Neural progenitor cell (in vitro differentiated cells): ENCODE data around the gene NARS2. TPM values are rescaled to one million over a fixed set of nuclear protein-coding genes. Genes with fewer than 3 reads are reported as not detected.

Experiments
- DNase-seq: peaks from one replicate; pipeline ENCODE4 v3.0.0-alpha.2; 2016; ENCODE audit warnings: low spot score
- H2AFZ ChIP-seq: fragments of 200-600 bp; sonication (generic); replicated peaks from 2 replicates; pipeline ENCODE4 v1.6.1; 2016; ENCODE audit warnings: antibody characterized with exemption
- H3F3A ChIP-seq: fragments of 200-600 bp; sonication (generic); 2 replicates; pipeline ENCODE4 v1.6.1; 2016; ENCODE audit warnings: antibody characterized with exemption, low read depth
- H3K27ac ChIP-seq: fragments of 200-600 bp; sonication (generic); 2 replicates; pipeline ENCODE4 v1.5.1; 2016; ENCODE audit warnings: mild to moderate bottlenecking
- H3K27me3 ChIP-seq: fragments of 200-600 bp; sonication (generic); 2 replicates; pipeline ENCODE4 v1.6.1; 2016; ENCODE audit warnings: mild to moderate bottlenecking, moderate library complexity
- H3K36me3 ChIP-seq: fragments of 200-600 bp; sonication (generic); 2 replicates; pipeline ENCODE4 v1.5.1; 2016
- H3K4me1 ChIP-seq: fragments of 200-600 bp; sonication (generic); 2 replicates; pipeline ENCODE4 v1.6.1; 2016; ENCODE audit warnings: mixed run types
- H3K4me2 ChIP-seq: fragments of 200-600 bp; sonication (generic); 2 replicates; pipeline ENCODE4 v1.6.1; 2016
- H3K4me3 ChIP-seq: fragments of 200-600 bp; sonication (generic); 2 replicates; pipeline ENCODE4 v1.5.1; 2016
- H3K79me2 ChIP-seq: fragments of 200-600 bp; sonication (generic); 2 replicates; pipeline ENCODE4 v1.6.1; 2016; ENCODE audit warnings: low read depth
- H3K9ac ChIP-seq: fragments of 200-600 bp; sonication (generic); 2 replicates; pipeline ENCODE4 v1.6.1; 2016
- H3K9me3 ChIP-seq: fragments of 200-600 bp; sonication (generic); 2 replicates; pipeline ENCODE4 v1.5.1; 2016; ENCODE audit warnings: low read depth
- H4K20me1 ChIP-seq: fragments of 200-600 bp; sonication (generic); 2 replicates; pipeline ENCODE4 v1.6.1; 2016; ENCODE audit warnings: low read depth
- H3K27ac Mint-ChIP-seq: 3 replicates; pipeline ENCODE4 v1.8.0; 2021; ENCODE audit warnings: mixed read lengths
- H3K27me3 Mint-ChIP-seq: 2 replicates; pipeline ENCODE4 v1.8.0; 2022; ENCODE audit warnings: low read depth, mild to moderate bottlenecking, inconsistent platforms, moderate library complexity, mixed read lengths; ENCODE audit not compliant: insufficient read depth
- H3K36me3 Mint-ChIP-seq: 3 replicates; pipeline ENCODE4 v1.8.0; 2021; ENCODE audit warnings: mixed read lengths
- H3K4me1 Mint-ChIP-seq: 3 replicates; pipeline ENCODE4 v1.8.0; 2021; ENCODE audit warnings: mixed read lengths
- H3K4me3 Mint-ChIP-seq: 3 replicates; pipeline ENCODE4 v1.8.0; 2021; ENCODE audit warnings: mild to moderate bottlenecking, moderate library complexity, mixed read lengths
- H3K9me3 Mint-ChIP-seq: 3 replicates; pipeline ENCODE4 v1.8.0; 2020; ENCODE audit warnings: mixed read lengths
- EZH2 ChIP-seq: fragments of 200-600 bp; sonication (generic); IDR thresholded peaks from 2 replicates; pipeline ENCODE4 v1.6.1; 2017; ENCODE audit warnings: antibody characterized with exemption, mild to moderate bottlenecking, moderate library complexity
- EZH2phosphoT487 ChIP-seq: fragments of 200-600 bp; sonication (generic); IDR thresholded peaks from 2 replicates; pipeline ENCODE4 v1.6.1; 2017; ENCODE audit warnings: antibody characterized with exemption
- total RNA-seq: library from RNA; depleted of rRNA; stranded (reverse); fragments of >200 nt; gene quantifications from 2 replicates; pipeline ENCODE4 v1.2.3, GENCODE V29; 2015; ENCODE audit warnings: low replicate concordance
- TF ChIP-seq, protein P1 (sequence below): fragments of 200-600 bp; sonication (generic); IDR thresholded peaks from 2 replicates; pipeline ENCODE4 v1.5.1; 2017; ENCODE audit warnings: antibody characterized with exemption, mild to moderate bottlenecking

The NARS2 gene
- total RNA-seq, 1 donor from 2014 or later: 53.0 TPM

DNA sequence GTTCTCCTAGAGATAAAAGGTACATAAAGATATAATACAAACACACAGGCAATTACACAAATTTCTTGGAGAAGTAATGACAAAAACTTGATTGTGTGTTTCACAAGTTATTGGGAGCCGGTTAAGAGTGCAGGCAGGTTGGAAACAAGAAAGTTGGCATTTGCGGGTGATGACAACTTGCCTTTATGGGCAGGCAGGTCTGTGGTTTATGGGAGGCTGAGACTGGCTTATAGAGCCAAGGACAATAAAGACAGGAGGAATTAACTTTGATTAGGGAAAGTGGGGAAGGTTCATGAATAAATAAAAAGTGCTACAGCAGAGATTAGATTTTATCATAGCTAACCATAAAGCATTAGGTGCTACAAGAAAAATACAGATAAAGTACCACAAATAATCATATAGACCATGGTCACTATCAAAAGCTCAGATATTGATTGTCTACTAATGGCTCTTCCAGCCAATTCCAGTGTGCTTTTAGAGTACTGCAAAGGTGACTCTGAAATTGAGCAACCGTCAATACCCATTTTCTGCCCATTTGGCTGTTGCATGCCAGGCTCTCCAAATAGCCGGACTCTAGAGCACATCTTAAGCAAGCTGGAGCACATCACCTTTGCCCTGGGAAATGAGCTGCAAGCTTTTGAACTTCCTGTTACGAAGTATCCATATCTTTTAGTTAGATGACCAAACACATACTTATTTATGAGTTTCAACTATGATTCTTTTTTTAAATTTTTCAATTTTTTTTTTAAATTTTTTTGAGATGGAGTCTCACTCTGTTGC lies 123.1 kb downstream of the NARS2 start:
- no peak overlapping the region for H3K4me3 ChIP-seq
- H3K4me1 ChIP-seq: no peaks in the 10 kb centered on the region
- H3K79me2 ChIP-seq: no peaks in the 10 kb centered on the region
- H3K4me2 ChIP-seq: no peak overlapping the region
- H2AFZ ChIP-seq: no peak overlapping the region
- no peak overlapping the region for H3K4me3 Mint-ChIP-seq
- peaks cover 5% of the 10 kb centered on the region for H3K36me3 Mint-ChIP-seq
- no peak overlapping the region for H3K27ac Mint-ChIP-seq
- TF ChIP-seq EZH2phosphoT487: no peak
- TF ChIP-seq, protein P1, sequence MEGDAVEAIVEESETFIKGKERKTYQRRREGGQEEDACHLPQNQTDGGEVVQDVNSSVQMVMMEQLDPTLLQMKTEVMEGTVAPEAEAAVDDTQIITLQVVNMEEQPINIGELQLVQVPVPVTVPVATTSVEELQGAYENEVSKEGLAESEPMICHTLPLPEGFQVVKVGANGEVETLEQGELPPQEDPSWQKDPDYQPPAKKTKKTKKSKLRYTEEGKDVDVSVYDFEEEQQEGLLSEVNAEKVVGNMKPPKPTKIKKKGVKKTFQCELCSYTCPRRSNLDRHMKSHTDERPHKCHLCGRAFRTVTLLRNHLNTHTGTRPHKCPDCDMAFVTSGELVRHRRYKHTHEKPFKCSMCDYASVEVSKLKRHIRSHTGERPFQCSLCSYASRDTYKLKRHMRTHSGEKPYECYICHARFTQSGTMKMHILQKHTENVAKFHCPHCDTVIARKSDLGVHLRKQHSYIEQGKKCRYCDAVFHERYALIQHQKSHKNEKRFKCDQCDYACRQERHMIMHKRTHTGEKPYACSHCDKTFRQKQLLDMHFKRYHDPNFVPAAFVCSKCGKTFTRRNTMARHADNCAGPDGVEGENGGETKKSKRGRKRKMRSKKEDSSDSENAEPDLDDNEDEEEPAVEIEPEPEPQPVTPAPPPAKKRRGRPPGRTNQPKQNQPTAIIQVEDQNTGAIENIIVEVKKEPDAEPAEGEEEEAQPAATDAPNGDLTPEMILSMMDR: no peak
- no peak for TF ChIP-seq EZH2
- H3K27me3 Mint-ChIP-seq: no peaks in the 10 kb centered on the region
- no peaks in the 10 kb centered on the region for H3K27me3 ChIP-seq
- DNase-seq: no peak
- H3K4me1 Mint-ChIP-seq: no peaks in the 10 kb centered on the region
- H3F3A ChIP-seq: no peaks in the 10 kb centered on the region
- H3K36me3 ChIP-seq: no peaks in the 10 kb centered on the region
- H3K27ac ChIP-seq: no peak overlapping the region
- no peaks in the 10 kb centered on the region for H4K20me1 ChIP-seq
- no peaks in the 10 kb centered on the region for H3K9me3 ChIP-seq
- H3K9ac ChIP-seq: no peak overlapping the region
- H3K9me3 Mint-ChIP-seq: no peaks in the 10 kb centered on the region

- TF ChIP-seq EZH2 (no peak), EZH2phosphoT487 (no peak)
- TF ChIP-seq, protein P1: no peak
- H3K4me3 Mint-ChIP-seq: no peak overlapping the region
- no peak for DNase-seq
- H3K4me2 ChIP-seq: no peak overlapping the region
- H3F3A ChIP-seq: no peaks in the 10 kb centered on the region
- H3K9me3 Mint-ChIP-seq: no peaks in the 10 kb centered on the region
- no peaks in the 10 kb centered on the region for H4K20me1 ChIP-seq
- no peaks in the 10 kb centered on the region for H3K79me2 ChIP-seq
- no peaks in the 10 kb centered on the region for H3K4me1 ChIP-seq
- no peaks in the 10 kb centered on the region for H3K36me3 ChIP-seq
- no peak overlapping the region for H3K4me3 ChIP-seq
- H3K9ac ChIP-seq: no peak overlapping the region
- no peak overlapping the region for H3K27ac Mint-ChIP-seq
- H2AFZ ChIP-seq: no peak overlapping the region
- no peaks in the 10 kb centered on the region for H3K27me3 Mint-ChIP-seq
- no peaks in the 10 kb centered on the region for H3K9me3 ChIP-seq
- no peaks in the 10 kb centered on the region for H3K27me3 ChIP-seq
- no peak overlapping the region for H3K27ac ChIP-seq
- peaks cover 5% of the 10 kb centered on the region for H3K36me3 Mint-ChIP-seq
- no peaks in the 10 kb centered on the region for H3K4me1 Mint-ChIP-seq
These were observed 123.8 kb downstream of the NARS2 start for GRCh38 chr11:78450866-78451265.

DNA sequence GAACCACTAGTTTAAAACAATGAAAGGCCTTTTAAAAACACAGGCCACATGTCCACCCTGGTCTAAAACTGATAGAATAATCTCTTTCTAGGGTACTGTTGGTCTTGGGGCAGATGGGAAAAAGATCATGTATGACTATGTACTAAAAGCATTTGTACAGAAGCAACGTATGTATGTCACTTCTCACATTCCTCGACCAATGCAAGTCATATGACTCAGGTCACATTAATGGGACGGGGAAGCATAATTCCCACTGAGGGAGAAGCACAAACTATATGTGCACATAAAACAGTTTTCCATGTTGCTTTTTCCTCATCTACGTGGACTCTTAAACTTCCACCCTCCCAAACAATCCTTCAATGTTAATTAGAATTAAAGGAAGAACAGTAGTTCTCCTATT lies 124.8 kb downstream of the NARS2 start:
- no peaks in the 10 kb centered on the region for H4K20me1 ChIP-seq
- no peak overlapping the region for H3K4me2 ChIP-seq
- H2AFZ ChIP-seq: no peak overlapping the region
- H3F3A ChIP-seq: no peaks in the 10 kb centered on the region
- no peaks in the 10 kb centered on the region for H3K36me3 ChIP-seq
- no peaks in the 10 kb centered on the region for H3K4me1 Mint-ChIP-seq
- no peak overlapping the region for H3K27ac ChIP-seq
- no peaks in the 10 kb centered on the region for H3K27me3 ChIP-seq
- no peak overlapping the region for H3K27ac Mint-ChIP-seq
- no peak overlapping the region for H3K4me3 Mint-ChIP-seq
- no peak for DNase-seq
- H3K36me3 Mint-ChIP-seq: peaks cover 3% of the 10 kb centered on the region
- H3K9me3 ChIP-seq: no peaks in the 10 kb centered on the region
- H3K4me3 ChIP-seq: no peak overlapping the region
- H3K9me3 Mint-ChIP-seq: no peaks in the 10 kb centered on the region
- H3K79me2 ChIP-seq: no peaks in the 10 kb centered on the region
- no peak for TF ChIP-seq EZH2phosphoT487
- no peak for TF ChIP-seq EZH2
- TF ChIP-seq, protein P1: no peak
- H3K4me1 ChIP-seq: no peaks in the 10 kb centered on the region
- no peaks in the 10 kb centered on the region for H3K27me3 Mint-ChIP-seq
- H3K9ac ChIP-seq: no peak overlapping the region
